ENCODE data around the gene DEFB129.
"Not testable (repeated sequence)": the region's sequence is repeated elsewhere in the genome, so short reads cannot be mapped to it uniquely, and the experiment has no call there.

- not testable (repeated sequence) for TF ChIP-seq CTCF, POLR2AphosphoS5, POLR2A (IDR thresholded peaks at IDR 0.05)
Observed at GRCh38 chr20:203630-204029, 23.4 kb upstream of the DEFB129 start.
